ENCODE data around the gene PLXDC2.
"Not testable (repeated sequence)": the region's sequence is repeated elsewhere in the genome, so short reads cannot be mapped to it uniquely, and the experiment has no call there.

PLXDC2 gene

DNA sequence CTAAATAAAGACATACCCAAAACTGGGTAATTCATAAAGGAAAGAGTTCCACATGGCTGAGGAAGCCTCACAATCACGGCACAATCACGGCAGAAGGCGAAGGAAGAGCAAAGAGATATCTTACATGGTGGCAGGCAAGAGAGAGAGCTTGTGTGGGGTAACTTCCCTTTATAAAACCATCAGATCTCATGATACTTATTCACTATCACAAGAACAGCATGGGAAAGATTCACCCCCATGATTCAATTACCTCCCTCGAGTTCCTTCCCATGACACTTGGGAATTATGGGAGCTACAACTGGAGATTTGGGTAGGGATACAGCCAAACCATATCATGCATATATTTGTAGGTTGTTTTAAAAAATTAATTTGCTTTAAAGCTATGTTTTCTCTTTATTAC is 217.2 kb downstream of the PLXDC2 start:
- Histone ChIP-seq H3K27me3 (ENCODE audit: control insufficient read depth, insufficient read depth, low read length) (no peaks in the 10 kb centered on the region), H3K4me3 (ENCODE audit: low read length) (no peak overlapping the region), H3K9me3 (replicated peaks; ENCODE audit: low read length) (no peaks in the 10 kb centered on the region), H3K36me3 (ENCODE audit: insufficient read depth, low read length) (no peaks in the 10 kb centered on the region), H3K9ac (ENCODE audit: low read depth, low read length) (no peak overlapping the region), H3K4me2 (ENCODE audit: low read length) (no peak overlapping the region), H3K4me1 (ENCODE audit: control insufficient read depth, insufficient read depth, low read length) (no peaks in the 10 kb centered on the region)

DNA sequence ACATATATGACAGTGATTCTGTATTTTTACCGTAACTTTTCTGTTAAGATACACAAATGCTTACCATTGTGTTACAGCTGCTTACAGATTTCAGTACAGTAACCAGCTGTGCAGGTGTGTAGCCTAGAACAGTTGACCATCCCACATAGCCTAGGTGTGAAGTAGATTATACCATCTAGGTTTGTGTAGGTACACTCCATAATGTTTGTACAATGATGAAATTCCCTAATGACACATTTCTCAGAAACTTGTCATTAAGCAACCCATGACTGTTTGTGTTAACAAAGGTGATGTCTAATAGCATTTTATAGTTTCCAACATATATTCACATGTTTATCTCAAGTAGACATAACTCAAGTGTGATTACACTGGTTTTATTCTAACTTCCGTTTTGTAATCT is 218.5 kb downstream of the PLXDC2 start:
- no peaks in the 10 kb centered on the region for H3K9me3 ChIP-seq (replicated peaks; ENCODE audit: low read length)
- no peaks in the 10 kb centered on the region for H3K27me3 ChIP-seq (ENCODE audit: control insufficient read depth, insufficient read depth, low read length)
- H3K4me1 ChIP-seq (ENCODE audit: control insufficient read depth, insufficient read depth, low read length), result no peaks in the 10 kb centered on the region
- no peak overlapping the region for H3K4me2 ChIP-seq (ENCODE audit: low read length)
- no peak overlapping the region for H3K9ac ChIP-seq (ENCODE audit: low read depth, low read length)
- H3K4me3 ChIP-seq (ENCODE audit: low read length), result no peak overlapping the region
- H3K36me3 ChIP-seq (ENCODE audit: insufficient read depth, low read length), result no peaks in the 10 kb centered on the region

DNA sequence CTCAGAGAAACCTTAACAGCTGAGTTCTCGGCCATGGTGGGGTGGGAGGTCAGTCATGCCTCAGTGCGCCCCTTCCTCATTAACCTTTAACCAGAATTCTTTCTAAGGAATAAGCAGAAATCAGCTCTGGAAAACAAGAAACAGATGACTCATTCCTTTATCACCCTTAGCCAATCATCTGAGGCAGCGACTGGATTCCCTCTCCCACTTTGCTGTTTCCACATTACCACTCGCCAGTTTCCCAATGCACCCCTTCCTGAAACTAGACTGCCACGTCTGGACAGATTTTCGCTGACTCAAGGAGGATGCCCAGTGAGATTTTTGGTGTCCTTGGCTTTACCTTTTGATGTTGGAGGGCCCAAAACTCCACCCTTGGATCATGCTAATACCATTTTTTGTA is 223.8 kb downstream of the PLXDC2 start:
- H3K9me3 ChIP-seq (replicated peaks; ENCODE audit: low read length), result no peaks in the 10 kb centered on the region
- no peak overlapping the region for H3K4me3 ChIP-seq (ENCODE audit: low read length)
- H3K27me3 ChIP-seq (ENCODE audit: control insufficient read depth, insufficient read depth, low read length), result no peaks in the 10 kb centered on the region
- H3K36me3 ChIP-seq (ENCODE audit: insufficient read depth, low read length), result no peaks in the 10 kb centered on the region
- H3K4me1 ChIP-seq (ENCODE audit: control insufficient read depth, insufficient read depth, low read length), result no peaks in the 10 kb centered on the region
- no peak overlapping the region for H3K9ac ChIP-seq (ENCODE audit: low read depth, low read length)
- H3K4me2 ChIP-seq (ENCODE audit: low read length), result no peak overlapping the region

DNA sequence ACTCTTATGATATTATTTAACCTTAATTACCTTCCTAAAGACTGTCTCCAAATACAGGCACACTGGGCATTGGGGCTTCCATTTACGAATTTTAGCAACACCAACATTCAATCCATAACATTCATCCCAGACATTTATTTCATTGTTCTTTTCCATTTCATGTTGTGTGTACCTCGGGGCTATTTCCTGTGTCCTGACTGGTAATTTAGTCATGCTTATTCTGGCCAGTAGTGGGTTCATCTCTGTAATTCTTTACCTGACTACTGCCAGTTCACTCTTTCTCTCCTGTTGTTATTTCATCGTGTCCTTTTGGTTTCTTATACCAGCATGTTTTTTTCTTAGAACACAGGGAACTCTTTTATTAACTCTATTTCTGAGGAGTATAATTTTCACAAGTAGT is 225.7 kb downstream of the PLXDC2 start:
- Histone ChIP-seq H3K27me3 (ENCODE audit: control insufficient read depth, insufficient read depth, low read length) (no peaks in the 10 kb centered on the region), H3K4me2 (ENCODE audit: low read length) (no peak overlapping the region), H3K4me1 (ENCODE audit: control insufficient read depth, insufficient read depth, low read length) (no peaks in the 10 kb centered on the region), H3K9me3 (replicated peaks; ENCODE audit: low read length) (no peaks in the 10 kb centered on the region), H3K4me3 (ENCODE audit: low read length) (no peak overlapping the region), H3K36me3 (ENCODE audit: insufficient read depth, low read length) (no peaks in the 10 kb centered on the region), H3K9ac (ENCODE audit: low read depth, low read length) (no peak overlapping the region)

DNA sequence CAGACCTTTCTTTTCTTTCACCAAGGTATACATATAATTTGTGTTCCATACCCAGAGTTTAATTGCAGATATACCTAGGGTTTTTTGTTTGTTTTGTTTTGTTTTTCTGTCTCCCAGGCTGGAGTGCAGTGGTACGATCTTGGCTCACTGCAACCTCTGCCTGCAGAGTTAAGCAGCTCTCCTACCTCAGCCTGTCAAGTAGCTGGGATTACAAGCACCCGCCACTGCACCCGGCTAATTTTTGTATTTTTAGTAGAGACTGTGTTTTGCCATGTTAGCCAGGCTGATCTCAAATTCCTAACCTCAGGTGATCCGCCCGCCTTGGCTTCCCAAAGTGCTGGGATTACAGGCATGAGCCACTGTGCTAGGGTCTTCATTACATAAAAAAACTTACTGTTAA is 228.9 kb downstream of the PLXDC2 start:
- H3K4me1 ChIP-seq (ENCODE audit: control insufficient read depth, insufficient read depth, low read length); H3K4me2 ChIP-seq (ENCODE audit: low read length); H3K27me3 ChIP-seq (ENCODE audit: control insufficient read depth, insufficient read depth, low read length); H3K9ac ChIP-seq (ENCODE audit: low read depth, low read length); H3K9me3 ChIP-seq (replicated peaks; ENCODE audit: low read length); H3K4me3 ChIP-seq (ENCODE audit: low read length); H3K36me3 ChIP-seq (ENCODE audit: insufficient read depth, low read length): not testable (repeated sequence)

DNA sequence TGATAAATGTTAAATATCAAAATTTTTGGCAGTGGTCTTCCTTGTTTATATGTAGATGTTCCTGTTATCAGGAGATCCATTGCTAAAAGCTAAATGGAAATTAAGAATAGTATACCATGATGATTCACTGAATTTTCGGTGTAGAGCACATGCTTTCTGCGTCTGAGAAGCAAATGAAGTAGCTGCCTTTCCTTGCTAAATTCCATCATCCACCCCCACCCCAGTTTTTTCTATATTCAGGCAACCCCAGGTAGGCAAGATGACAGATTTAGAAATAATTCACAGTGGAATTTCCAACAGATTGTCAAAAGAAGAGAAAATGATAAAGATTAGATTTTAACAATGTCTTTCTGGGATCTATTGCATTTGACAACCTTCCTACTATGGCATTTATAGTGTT is 231.9 kb downstream of the PLXDC2 start:
- no peaks in the 10 kb centered on the region for H3K36me3 ChIP-seq (ENCODE audit: insufficient read depth, low read length)
- no peak overlapping the region for H3K4me3 ChIP-seq (ENCODE audit: low read length)
- H3K4me2 ChIP-seq (ENCODE audit: low read length), result no peak overlapping the region
- H3K27me3 ChIP-seq (ENCODE audit: control insufficient read depth, insufficient read depth, low read length), result no peaks in the 10 kb centered on the region
- no peaks in the 10 kb centered on the region for H3K4me1 ChIP-seq (ENCODE audit: control insufficient read depth, insufficient read depth, low read length)
- no peak overlapping the region for H3K9ac ChIP-seq (ENCODE audit: low read depth, low read length)
- no peaks in the 10 kb centered on the region for H3K9me3 ChIP-seq (replicated peaks; ENCODE audit: low read length)

DNA sequence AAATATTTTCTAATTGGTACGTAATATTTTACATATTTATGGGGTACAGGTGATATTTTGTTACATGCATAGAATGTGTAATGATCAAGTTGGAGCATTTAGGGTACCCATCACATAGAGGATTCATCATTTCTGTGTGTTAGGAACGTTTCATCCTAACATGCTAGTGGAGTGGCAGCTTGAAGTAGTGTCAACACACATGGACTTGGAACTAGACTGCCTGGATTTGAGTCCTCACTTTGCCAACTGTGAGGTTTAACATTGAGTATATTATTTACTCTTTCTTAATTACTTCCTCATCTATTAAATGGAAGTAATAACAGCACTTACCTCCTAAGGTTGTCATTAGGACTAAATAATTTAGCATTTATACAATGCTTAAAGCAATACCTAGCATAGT is 241.9 kb downstream of the PLXDC2 start:
- no peak overlapping the region for H3K9ac ChIP-seq (ENCODE audit: low read depth, low read length)
- no peaks in the 10 kb centered on the region for H3K36me3 ChIP-seq (ENCODE audit: insufficient read depth, low read length)
- H3K4me1 ChIP-seq (ENCODE audit: control insufficient read depth, insufficient read depth, low read length), result no peaks in the 10 kb centered on the region
- no peaks in the 10 kb centered on the region for H3K27me3 ChIP-seq (ENCODE audit: control insufficient read depth, insufficient read depth, low read length)
- no peak overlapping the region for H3K4me3 ChIP-seq (ENCODE audit: low read length)
- H3K4me2 ChIP-seq (ENCODE audit: low read length), result no peak overlapping the region
- no peaks in the 10 kb centered on the region for H3K9me3 ChIP-seq (replicated peaks; ENCODE audit: low read length)

DNA sequence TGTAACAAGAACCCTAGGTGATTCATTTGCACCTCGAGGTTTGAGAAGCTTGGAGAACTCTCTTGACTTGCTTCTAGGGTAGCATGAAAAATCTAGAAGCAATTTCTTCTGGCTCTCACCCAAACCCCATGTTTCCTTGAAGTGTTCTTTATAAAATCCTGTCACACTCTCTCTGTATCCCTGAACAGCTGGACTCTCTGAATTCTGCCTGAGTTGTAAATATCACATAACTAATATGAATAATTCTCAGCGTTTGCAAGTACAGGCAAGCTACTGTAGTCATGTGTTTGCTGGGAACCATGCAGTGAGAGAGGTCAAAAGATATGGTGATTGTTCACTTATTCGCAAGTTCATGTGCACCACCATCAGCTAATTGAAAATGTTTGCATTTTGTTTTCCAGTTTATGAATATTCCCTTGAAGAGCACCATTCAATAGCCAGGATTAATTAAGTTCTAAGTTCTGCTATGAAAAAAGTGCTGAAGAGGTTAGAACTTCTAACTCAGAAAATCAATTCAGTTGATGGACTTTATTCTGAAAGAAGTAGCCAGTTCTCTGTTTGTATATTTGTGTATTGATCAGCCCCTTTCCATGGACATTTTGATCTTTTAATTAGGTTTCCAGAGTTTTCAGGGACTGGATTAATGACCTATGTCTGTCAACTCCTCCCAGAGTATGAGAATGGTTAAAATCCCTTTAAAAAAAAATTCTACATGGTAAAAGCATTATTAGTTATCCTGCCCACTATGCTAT is 243.0 kb downstream of the PLXDC2 start:
- no peaks in the 10 kb centered on the region for H3K9me3 ChIP-seq (replicated peaks; ENCODE audit: low read length)
- no peaks in the 10 kb centered on the region for H3K36me3 ChIP-seq (ENCODE audit: insufficient read depth, low read length)
- H3K4me2 ChIP-seq (ENCODE audit: low read length), result no peak overlapping the region
- H3K4me1 ChIP-seq (ENCODE audit: control insufficient read depth, insufficient read depth, low read length), result no peaks in the 10 kb centered on the region
- no peak overlapping the region for H3K9ac ChIP-seq (ENCODE audit: low read depth, low read length)
- H3K4me3 ChIP-seq (ENCODE audit: low read length), result no peak overlapping the region
- no peaks in the 10 kb centered on the region for H3K27me3 ChIP-seq (ENCODE audit: control insufficient read depth, insufficient read depth, low read length)

DNA sequence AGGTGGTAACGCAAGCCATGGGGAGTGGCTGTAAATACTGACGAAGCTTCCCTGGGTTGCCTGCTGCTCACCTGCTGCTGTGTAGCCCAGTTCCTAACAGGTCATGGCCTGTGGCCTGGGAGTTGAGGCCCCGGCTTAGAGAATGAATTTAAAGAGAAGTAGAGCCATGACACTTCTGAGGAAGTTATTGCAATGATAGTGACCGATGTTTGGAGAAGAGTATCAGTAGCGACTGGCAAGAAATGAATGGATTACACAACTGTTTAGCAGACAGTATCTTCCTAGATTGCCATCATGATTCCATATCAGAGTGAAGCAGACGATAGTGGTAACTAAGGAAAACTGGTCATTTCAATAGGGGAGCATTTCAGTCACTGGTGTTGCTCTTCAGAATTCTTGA is 249.6 kb downstream of the PLXDC2 start:
- H3K9me3 ChIP-seq (replicated peaks; ENCODE audit: low read length), result no peaks in the 10 kb centered on the region
- H3K27me3 ChIP-seq (ENCODE audit: control insufficient read depth, insufficient read depth, low read length), result no peaks in the 10 kb centered on the region
- no peak overlapping the region for H3K4me3 ChIP-seq (ENCODE audit: low read length)
- H3K9ac ChIP-seq (ENCODE audit: low read depth, low read length), result no peak overlapping the region
- no peak overlapping the region for H3K4me2 ChIP-seq (ENCODE audit: low read length)
- H3K36me3 ChIP-seq (ENCODE audit: insufficient read depth, low read length), result no peaks in the 10 kb centered on the region
- no peaks in the 10 kb centered on the region for H3K4me1 ChIP-seq (ENCODE audit: control insufficient read depth, insufficient read depth, low read length)

DNA sequence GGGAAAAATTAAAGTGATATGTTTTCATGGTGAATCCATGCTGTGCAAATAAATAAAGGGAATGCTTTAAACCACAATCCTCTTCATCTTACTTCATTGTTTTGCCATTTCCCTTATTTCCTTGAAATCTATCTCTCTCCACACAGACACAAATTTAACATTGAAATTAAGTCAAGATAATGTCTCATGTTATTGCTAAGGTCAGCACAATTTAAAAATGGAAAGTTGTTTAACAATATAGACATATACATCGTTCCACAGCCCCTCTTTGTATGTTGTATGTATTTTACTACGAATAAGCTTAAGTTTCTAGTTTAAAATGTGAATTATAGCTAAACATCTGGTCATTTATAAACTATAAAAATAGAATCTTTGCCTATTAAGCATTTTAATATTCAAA is 256.9 kb downstream of the PLXDC2 start:
- Histone ChIP-seq H3K4me1 (ENCODE audit: control insufficient read depth, insufficient read depth, low read length) (no peaks in the 10 kb centered on the region), H3K4me3 (ENCODE audit: low read length) (no peak overlapping the region), H3K27me3 (ENCODE audit: control insufficient read depth, insufficient read depth, low read length) (no peaks in the 10 kb centered on the region), H3K9ac (ENCODE audit: low read depth, low read length) (no peak overlapping the region), H3K4me2 (ENCODE audit: low read length) (no peak overlapping the region), H3K9me3 (replicated peaks; ENCODE audit: low read length) (no peaks in the 10 kb centered on the region), H3K36me3 (ENCODE audit: insufficient read depth, low read length) (no peaks in the 10 kb centered on the region)

DNA sequence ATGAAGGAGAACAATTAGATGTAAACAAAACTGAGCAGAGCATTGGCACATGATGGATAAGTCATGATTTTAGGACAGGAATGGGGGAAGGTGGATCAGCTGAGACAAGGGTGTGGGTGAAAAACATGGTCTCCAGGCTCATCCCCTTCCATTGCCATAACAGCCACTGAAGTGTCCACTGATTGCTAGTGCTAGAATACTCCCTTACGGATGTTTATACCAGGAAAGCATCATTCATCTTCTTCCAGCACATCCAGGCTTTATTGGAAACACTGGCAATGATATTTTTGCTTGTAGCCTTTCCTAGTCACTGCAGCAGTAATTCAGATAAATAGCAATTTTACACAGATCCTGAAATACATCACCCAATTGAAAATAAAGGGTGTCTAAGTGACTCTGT is 259.5 kb downstream of the PLXDC2 start:
- Histone ChIP-seq H3K36me3 (ENCODE audit: insufficient read depth, low read length) (no peaks in the 10 kb centered on the region), H3K9me3 (replicated peaks; ENCODE audit: low read length) (no peaks in the 10 kb centered on the region), H3K27me3 (ENCODE audit: control insufficient read depth, insufficient read depth, low read length) (no peaks in the 10 kb centered on the region), H3K9ac (ENCODE audit: low read depth, low read length) (no peak overlapping the region), H3K4me2 (ENCODE audit: low read length) (no peak overlapping the region), H3K4me1 (ENCODE audit: control insufficient read depth, insufficient read depth, low read length) (no peaks in the 10 kb centered on the region), H3K4me3 (ENCODE audit: low read length) (no peak overlapping the region)

DNA sequence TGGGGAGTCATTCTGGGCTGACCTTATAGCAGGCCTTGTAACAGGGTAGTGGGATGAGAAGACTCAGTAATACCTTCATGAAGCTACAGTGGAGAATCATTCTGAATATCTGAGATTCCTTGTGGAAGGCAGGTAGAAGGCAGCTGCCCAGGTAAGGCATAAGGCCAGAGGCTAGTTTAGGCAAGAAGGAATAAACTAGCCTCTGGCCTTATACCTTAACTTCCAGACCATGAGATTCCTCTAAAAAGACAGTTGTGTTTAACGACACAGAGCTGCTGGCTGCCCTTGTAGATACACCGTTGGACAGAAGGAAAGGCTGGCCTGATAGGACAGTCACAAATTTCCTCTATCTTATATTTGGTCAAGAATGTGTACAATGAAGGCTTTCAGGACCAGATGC is 268.2 kb downstream of the PLXDC2 start:
- H3K36me3 ChIP-seq (ENCODE audit: insufficient read depth, low read length), result no peaks in the 10 kb centered on the region
- no peaks in the 10 kb centered on the region for H3K4me1 ChIP-seq (ENCODE audit: control insufficient read depth, insufficient read depth, low read length)
- no peak overlapping the region for H3K4me3 ChIP-seq (ENCODE audit: low read length)
- no peak overlapping the region for H3K4me2 ChIP-seq (ENCODE audit: low read length)
- H3K9me3 ChIP-seq (replicated peaks; ENCODE audit: low read length), result no peaks in the 10 kb centered on the region
- no peaks in the 10 kb centered on the region for H3K27me3 ChIP-seq (ENCODE audit: control insufficient read depth, insufficient read depth, low read length)
- no peak overlapping the region for H3K9ac ChIP-seq (ENCODE audit: low read depth, low read length)
